ENCODE results near the gene FARP1. TPM values are rescaled to one million over a fixed set of nuclear protein-coding genes. Genes with fewer than 3 reads are reported as not detected.

Gene FARP1
- total RNA-seq, 2 experiments from 2014 or later: 0.55 to 1.9 TPM

- Mint-ChIP-seq H3K27me3 (no peaks in the 10 kb centered on the region), H3K36me3 (peaks cover 9% of the 10 kb centered on the region), H3K4me1 (peaks cover 54% of the 10 kb centered on the region), H3K4me3 (no peak overlapping the region), H3K9me3 (no peaks in the 10 kb centered on the region), H3K27ac (no peak overlapping the region)
- DNase-seq (no peak), ATAC-seq (ENCODE audit: low read depth) (no peak)
- POLR2A ChIA-PET: no interaction called here
Measured at GRCh38 chr13:98485561-98485960, 342.7 kb downstream of the FARP1 start.

- ATAC-seq (ENCODE audit: low read depth): no peak
- peaks cover 49% of the 10 kb centered on the region for H3K4me1 Mint-ChIP-seq
- no peak overlapping the region for H3K27ac Mint-ChIP-seq
- H3K27me3 Mint-ChIP-seq: no peaks in the 10 kb centered on the region
- DNase-seq: no peak
- H3K4me3 Mint-ChIP-seq: no peak overlapping the region
- H3K36me3 Mint-ChIP-seq: peaks cover 10% of the 10 kb centered on the region
- POLR2A ChIA-PET: no interaction called here
- no peaks in the 10 kb centered on the region for H3K9me3 Mint-ChIP-seq
Measured at GRCh38 chr13:98486412-98486811, 343.5 kb downstream of the FARP1 start.

GRCh38 chr13:98487016-98487415 lies 344.1 kb downstream of the FARP1 start:
- Mint-ChIP-seq H3K4me1 (peaks cover 46% of the 10 kb centered on the region), H3K9me3 (no peaks in the 10 kb centered on the region), H3K4me3 (no peak overlapping the region), H3K27me3 (no peaks in the 10 kb centered on the region), H3K27ac (no peak overlapping the region), H3K36me3 (peaks cover 11% of the 10 kb centered on the region)
- POLR2A ChIA-PET: no interaction called here
- ATAC-seq (ENCODE audit: low read depth) (no peak), DNase-seq (no peak)

GRCh38 chr13:98487522-98487921 lies 344.6 kb downstream of the FARP1 start:
- DNase-seq (no peak), ATAC-seq (ENCODE audit: low read depth) (no peak)
- peaks cover 46% of the 10 kb centered on the region for H3K4me1 Mint-ChIP-seq
- H3K27ac Mint-ChIP-seq: no peak overlapping the region
- POLR2A ChIA-PET: interaction anchor here (0.6 kb wide), 1 partner anchor 17 kb away, joined by 3 read pairs; no protein-coding TSS in a partner anchor
- H3K27me3 Mint-ChIP-seq: no peaks in the 10 kb centered on the region
- H3K36me3 Mint-ChIP-seq: peaks cover 12% of the 10 kb centered on the region
- no peaks in the 10 kb centered on the region for H3K9me3 Mint-ChIP-seq
- no peak overlapping the region for H3K4me3 Mint-ChIP-seq

GRCh38 chr13:98488736-98489135 lies 345.8 kb downstream of the FARP1 start:
- no peaks in the 10 kb centered on the region for H3K9me3 Mint-ChIP-seq
- H3K27ac Mint-ChIP-seq: no peak overlapping the region
- ATAC-seq (ENCODE audit: low read depth): no peak
- no peak for DNase-seq
- no peak overlapping the region for H3K4me3 Mint-ChIP-seq
- no peaks in the 10 kb centered on the region for H3K27me3 Mint-ChIP-seq
- POLR2A ChIA-PET: no interaction called here
- H3K4me1 Mint-ChIP-seq: peaks cover 41% of the 10 kb centered on the region
- H3K36me3 Mint-ChIP-seq: peaks cover 12% of the 10 kb centered on the region

- no peak overlapping the region for H3K27ac Mint-ChIP-seq
- peaks cover 13% of the 10 kb centered on the region for H3K36me3 Mint-ChIP-seq
- no peaks in the 10 kb centered on the region for H3K9me3 Mint-ChIP-seq
- H3K27me3 Mint-ChIP-seq: no peaks in the 10 kb centered on the region
- no peak for ATAC-seq (ENCODE audit: low read depth)
- peaks cover 37% of the 10 kb centered on the region for H3K4me1 Mint-ChIP-seq
- H3K4me3 Mint-ChIP-seq: no peak overlapping the region
- POLR2A ChIA-PET: no interaction called here
- DNase-seq: no peak
Measured at GRCh38 chr13:98489446-98490194, 346.7 kb downstream of the FARP1 start.

- POLR2A ChIA-PET: interaction anchor here (0.6 kb wide), 1 partner anchor 261 kb away, joined by 3 read pairs; no protein-coding TSS in a partner anchor
- Mint-ChIP-seq H3K4me1 (peaks cover 31% of the 10 kb centered on the region), H3K27me3 (no peaks in the 10 kb centered on the region), H3K4me3 (no peak overlapping the region), H3K9me3 (no peaks in the 10 kb centered on the region), H3K27ac (no peak overlapping the region), H3K36me3 (peaks cover 13% of the 10 kb centered on the region)
- ATAC-seq (ENCODE audit: low read depth) (no peak), DNase-seq (no peak)
Measured at GRCh38 chr13:98490195-98490836, 347.4 kb downstream of the FARP1 start.

GRCh38 chr13:98490866-98491265 lies 348.0 kb downstream of the FARP1 start:
- Mint-ChIP-seq H3K4me1 (peaks cover 25% of the 10 kb centered on the region), H3K9me3 (no peaks in the 10 kb centered on the region), H3K27ac (no peak overlapping the region), H3K27me3 (no peaks in the 10 kb centered on the region), H3K36me3 (peaks cover 13% of the 10 kb centered on the region), H3K4me3 (no peak overlapping the region)
- POLR2A ChIA-PET: interaction anchor here (0.6 kb wide), 1 partner anchor 261 kb away, joined by 3 read pairs; no protein-coding TSS in a partner anchor
- ATAC-seq (ENCODE audit: low read depth) (no peak), DNase-seq (no peak)

- no peak for ATAC-seq (ENCODE audit: low read depth)
- Mint-ChIP-seq H3K4me3 (no peak overlapping the region), H3K4me1 (peaks cover 20% of the 10 kb centered on the region), H3K9me3 (no peaks in the 10 kb centered on the region), H3K36me3 (peaks cover 13% of the 10 kb centered on the region), H3K27ac (no peak overlapping the region), H3K27me3 (no peaks in the 10 kb centered on the region)
- POLR2A ChIA-PET: no interaction called here
- no peak for DNase-seq
Measured at GRCh38 chr13:98492335-98493041, 349.6 kb downstream of the FARP1 start.

- POLR2A ChIA-PET: no interaction called here
Measured at GRCh38 chr13:98493042-98493712, 350.3 kb downstream of the FARP1 start.

GRCh38 chr13:98494769-98495168 lies 351.9 kb downstream of the FARP1 start:
- DNase-seq: no peak
- peaks cover 19% of the 10 kb centered on the region for H3K4me1 Mint-ChIP-seq

More at GRCh38 chr13:98493042-98493712, 350.3 kb downstream of the FARP1 start:
- Mint-ChIP-seq H3K27me3 (no peaks in the 10 kb centered on the region), H3K4me3 (no peak overlapping the region), H3K4me1 (peaks cover 23% of the 10 kb centered on the region), H3K27ac (no peak overlapping the region), H3K9me3 (no peaks in the 10 kb centered on the region), H3K36me3 (peaks cover 18% of the 10 kb centered on the region)
- ATAC-seq (ENCODE audit: low read depth): no peak
- no peak for DNase-seq

GRCh38 chr13:98495627-98496478 lies 353.0 kb downstream of the FARP1 start:
- H3K27me3 Mint-ChIP-seq: no peaks in the 10 kb centered on the region
- no peak overlapping the region for H3K4me3 Mint-ChIP-seq
- H3K9me3 Mint-ChIP-seq: no peaks in the 10 kb centered on the region
- ATAC-seq (ENCODE audit: low read depth) (no peak), DNase-seq (no peak)
- H3K27ac Mint-ChIP-seq: no peak overlapping the region
- H3K36me3 Mint-ChIP-seq: peaks cover 24% of the 10 kb centered on the region
- H3K4me1 Mint-ChIP-seq: peaks cover 16% of the 10 kb centered on the region
- POLR2A ChIA-PET: no interaction called here

More at GRCh38 chr13:98494769-98495168, 351.9 kb downstream of the FARP1 start:
- POLR2A ChIA-PET: no interaction called here
- Mint-ChIP-seq H3K27ac (no peak overlapping the region), H3K36me3 (peaks cover 17% of the 10 kb centered on the region), H3K9me3 (no peaks in the 10 kb centered on the region), H3K27me3 (no peaks in the 10 kb centered on the region), H3K4me3 (no peak overlapping the region)
- no peak for ATAC-seq (ENCODE audit: low read depth)

- no peak overlapping the region for H3K27ac Mint-ChIP-seq
- POLR2A ChIA-PET: no interaction called here
- no peak for ATAC-seq (ENCODE audit: low read depth)
Measured at GRCh38 chr13:98496479-98496791, 353.5 kb downstream of the FARP1 start.

More at GRCh38 chr13:98496479-98496791, 353.5 kb downstream of the FARP1 start:
- no peak for DNase-seq
- Mint-ChIP-seq H3K27me3 (no peaks in the 10 kb centered on the region), H3K4me1 (peaks cover 13% of the 10 kb centered on the region), H3K9me3 (no peaks in the 10 kb centered on the region), H3K36me3 (peaks cover 21% of the 10 kb centered on the region), H3K4me3 (no peak overlapping the region)
